ENCODE data around the gene MBTPS2.

DNA sequence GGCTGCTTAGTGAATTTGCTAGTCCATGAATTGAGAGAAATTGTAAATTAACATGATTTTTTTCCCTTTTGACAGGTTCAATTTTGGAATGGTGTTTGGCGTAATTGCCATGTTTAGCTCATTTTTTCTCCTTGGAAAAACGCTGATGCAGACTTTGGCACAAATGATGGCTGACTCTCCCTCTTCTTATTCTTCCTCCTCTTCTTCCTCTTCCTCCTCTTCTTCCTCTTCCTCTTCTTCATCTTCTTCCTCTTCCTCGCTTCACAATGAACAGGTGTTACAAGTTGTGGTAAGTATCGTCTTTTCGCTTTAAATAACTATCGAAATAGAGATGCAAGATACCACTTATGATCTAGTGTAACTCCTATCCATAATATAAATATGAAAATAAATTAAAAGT, 5.7 kb downstream of the MBTPS2 start:
- TF ChIP-seq CTCF (IDR thresholded peaks at IDR 0.05) (no peak), POLR2A (IDR thresholded peaks at IDR 0.05) (no peak)

All from lower leg skin (tissue), 3 donors.